HCT116 (cell line): ENCODE results near the gene ITFG1.

Experiments used
- CEBPB ChIP-seq: IDR thresholded peaks from 2 replicates; pipeline ENCODE4 v1.6.1; 2012; ENCODE audit warnings: low read depth
- ELF1 ChIP-seq: IDR thresholded peaks from 2 replicates; pipeline ENCODE4 v1.6.1; 2012; ENCODE audit warnings: low read depth, borderline replicate concordance
- POLR2A ChIP-seq: IDR thresholded peaks from 2 replicates; pipeline ENCODE4 v1.7.0; 2011; ENCODE audit warnings: borderline replicate concordance; ENCODE audit not compliant: insufficient read depth, insufficient read length; ENCODE audit errors: extremely low read depth
- POLR2AphosphoS5 ChIP-seq: IDR thresholded peaks from 2 replicates; pipeline ENCODE4 v1.6.1; 2011; ENCODE audit warnings: mild to moderate bottlenecking, low read depth, low read length, moderate library complexity
- RAD21 ChIP-seq: IDR thresholded peaks from 2 replicates; pipeline ENCODE4 v1.6.1; 2012; ENCODE audit warnings: low read depth, mild to moderate bottlenecking
- SIN3A ChIP-seq: IDR thresholded peaks from 2 replicates; pipeline ENCODE4 v1.6.1; 2012; ENCODE audit warnings: low read depth
- TF ChIP-seq, protein P1 (sequence below): IDR thresholded peaks from 2 replicates; pipeline ENCODE4 v1.6.1; 2012
- TF ChIP-seq, protein P2 (sequence below), 3 experiments: fragments of 200-600 bp in 1 of 3; sonication (generic) in 1 of 3; IDR thresholded peaks in 2 of 3; conservative IDR thresholded peaks in 1 of 3; 2 replicates each; pipeline ENCODE4 v1.5.1; 2012 to 2017; ENCODE audit warnings: low read depth in 2 of 3, low read length in 2 of 3, antibody characterized with exemption in 1 of 3, borderline replicate concordance in 1 of 3, control low read depth in 1 of 3, mild to moderate bottlenecking in 1 of 3, mixed read lengths in 1 of 3, mixed run types in 1 of 3, moderate library complexity in 1 of 3; ENCODE audit not compliant: insufficient read depth in 1 of 3

DNA sequence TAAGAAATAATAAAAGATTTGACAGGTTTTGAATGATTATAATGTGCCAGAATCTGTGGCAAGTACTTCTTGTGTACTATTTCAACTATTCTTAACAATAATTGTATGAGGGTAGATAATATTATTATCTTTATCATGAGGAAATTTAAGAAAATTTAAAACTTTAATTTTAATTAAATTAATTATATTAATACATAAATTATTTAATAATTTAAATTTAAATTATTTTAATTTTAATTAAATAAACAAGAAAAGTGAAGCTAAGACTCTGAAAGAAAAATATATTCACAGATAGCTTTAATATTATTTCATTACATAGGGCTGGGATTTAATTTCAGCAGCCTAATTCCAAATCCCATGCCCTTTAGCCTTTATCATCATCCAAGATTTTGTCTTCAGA, 285.7 kb downstream of the ITFG1 start:
- TF ChIP-seq RAD21 (no peak), POLR2AphosphoS5 (no peak), SIN3A (no peak), CEBPB (no peak), POLR2A (no peak), ELF1 (no peak)
- TF ChIP-seq, protein P1, sequence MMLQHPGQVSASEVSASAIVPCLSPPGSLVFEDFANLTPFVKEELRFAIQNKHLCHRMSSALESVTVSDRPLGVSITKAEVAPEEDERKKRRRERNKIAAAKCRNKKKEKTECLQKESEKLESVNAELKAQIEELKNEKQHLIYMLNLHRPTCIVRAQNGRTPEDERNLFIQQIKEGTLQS: no peak
- TF ChIP-seq, protein P2, sequence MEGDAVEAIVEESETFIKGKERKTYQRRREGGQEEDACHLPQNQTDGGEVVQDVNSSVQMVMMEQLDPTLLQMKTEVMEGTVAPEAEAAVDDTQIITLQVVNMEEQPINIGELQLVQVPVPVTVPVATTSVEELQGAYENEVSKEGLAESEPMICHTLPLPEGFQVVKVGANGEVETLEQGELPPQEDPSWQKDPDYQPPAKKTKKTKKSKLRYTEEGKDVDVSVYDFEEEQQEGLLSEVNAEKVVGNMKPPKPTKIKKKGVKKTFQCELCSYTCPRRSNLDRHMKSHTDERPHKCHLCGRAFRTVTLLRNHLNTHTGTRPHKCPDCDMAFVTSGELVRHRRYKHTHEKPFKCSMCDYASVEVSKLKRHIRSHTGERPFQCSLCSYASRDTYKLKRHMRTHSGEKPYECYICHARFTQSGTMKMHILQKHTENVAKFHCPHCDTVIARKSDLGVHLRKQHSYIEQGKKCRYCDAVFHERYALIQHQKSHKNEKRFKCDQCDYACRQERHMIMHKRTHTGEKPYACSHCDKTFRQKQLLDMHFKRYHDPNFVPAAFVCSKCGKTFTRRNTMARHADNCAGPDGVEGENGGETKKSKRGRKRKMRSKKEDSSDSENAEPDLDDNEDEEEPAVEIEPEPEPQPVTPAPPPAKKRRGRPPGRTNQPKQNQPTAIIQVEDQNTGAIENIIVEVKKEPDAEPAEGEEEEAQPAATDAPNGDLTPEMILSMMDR (IDR thresholded peaks at IDR 0.05 in 2 of 3, conservative IDR thresholded peaks at IDR 0.05 in 1 of 3; ENCODE audit: borderline replicate concordance in 1 of 3, insufficient read depth in 1 of 3, low read depth in 2 of 3, low read length in 2 of 3): no peak
